Neural cell (in vitro differentiated cells): ENCODE results near the gene FETUB. TPM values are rescaled to one million over a fixed set of nuclear protein-coding genes. Genes with fewer than 3 reads are reported as not detected.

Experiments used
- H2AFZ ChIP-seq: fragments of 200-600, 300-800 bp; sonication (generic), shearing (Covaris generic); 2 replicates; pipeline ENCODE4 v1.6.0; 2014; ENCODE audit warnings: low read depth, mild to moderate bottlenecking, antibody characterized with exemption, low read length, moderate library complexity
- H3F3A ChIP-seq: fragments of 200-600 bp; shearing (Covaris generic); 2 replicates; pipeline ENCODE4 v1.6.1; 2016; ENCODE audit warnings: mild to moderate bottlenecking, moderate library complexity, mixed read lengths, antibody characterized with exemption, low read length; ENCODE audit not compliant: insufficient read depth, poor library complexity, severe bottlenecking
- H3K27ac ChIP-seq: fragments of 200-600, 300-800 bp; sonication (generic), shearing (Covaris generic); 2 replicates; pipeline ENCODE4 v1.5.1; 2014; ENCODE audit warnings: mild to moderate bottlenecking, low read length, moderate library complexity
- H3K27me3 ChIP-seq: fragments of 300-800, 200-600 bp; sonication (generic), shearing (Covaris generic); 2 replicates; pipeline ENCODE4 v1.6.0; 2014; ENCODE audit warnings: mild to moderate bottlenecking, low read depth, low read length, moderate library complexity; ENCODE audit not compliant: insufficient read depth
- H3K36me3 ChIP-seq: fragments of 300-800, 200-600 bp; sonication (generic), shearing (Covaris generic); 2 replicates; pipeline ENCODE4 v1.5.1; 2014; ENCODE audit warnings: mild to moderate bottlenecking, antibody characterized with exemption, low read length, moderate library complexity; ENCODE audit not compliant: insufficient read depth
- H3K4me2 ChIP-seq: fragments of 300-800, 200-600 bp; sonication (generic), shearing (Covaris generic); 2 replicates; pipeline ENCODE4 v1.6.0; 2014; ENCODE audit warnings: mild to moderate bottlenecking, low read length
- H3K4me3 ChIP-seq: fragments of 300-800, 200-600 bp; sonication (generic), shearing (Covaris generic); 2 replicates; pipeline ENCODE4 v1.5.1; 2014; ENCODE audit warnings: mild to moderate bottlenecking, low read length, moderate library complexity
- H3K79me2 ChIP-seq: fragments of 200-600 bp; shearing (Covaris generic); replicated peaks from 2 replicates; pipeline ENCODE4 v1.6.0; 2014; ENCODE audit warnings: mild to moderate bottlenecking, low read length, moderate library complexity; ENCODE audit not compliant: insufficient read depth
- H3K9ac ChIP-seq: fragments of 300-800, 200-600 bp; sonication (generic), shearing (Covaris generic); 2 replicates; pipeline ENCODE4 v1.6.1; 2016; ENCODE audit warnings: mild to moderate bottlenecking, low read length, mixed read lengths
- H3K9me2 ChIP-seq: fragments of 200-600 bp; shearing (Covaris generic); 2 replicates; pipeline ENCODE4 v1.6.1; 2016; ENCODE audit warnings: mild to moderate bottlenecking, low read length, mixed read lengths; ENCODE audit not compliant: insufficient read depth
- H3K9me3 ChIP-seq: fragments of 200-600, 300-800 bp; sonication (generic), shearing (Covaris generic); 2 replicates; pipeline ENCODE4 v1.6.1; 2016; ENCODE audit warnings: mild to moderate bottlenecking, mixed run types, low read length, moderate library complexity, mixed read lengths
- H4K20me1 ChIP-seq: fragments of 200-600 bp; shearing (Covaris generic); 2 replicates; pipeline ENCODE4 v1.6.1; 2016; ENCODE audit warnings: mild to moderate bottlenecking, mixed run types; ENCODE audit not compliant: insufficient read depth
- CTCF ChIP-seq: fragments of 450-650 bp; IDR thresholded peaks from 2 replicates; pipeline ENCODE4 v1.5.1; 2014; ENCODE audit warnings: antibody characterized with exemption, mild to moderate bottlenecking, moderate library complexity; ENCODE audit not compliant: poor library complexity, severe bottlenecking
- EP300 ChIP-seq: fragments of 450-650 bp; conservative IDR thresholded peaks from 2 replicates; pipeline ENCODE4 v1.6.1; 2014; ENCODE audit warnings: antibody characterized with exemption, mild to moderate bottlenecking, moderate library complexity; ENCODE audit not compliant: poor library complexity, severe bottlenecking
- EZH2 ChIP-seq: fragments of 200-600, 300-800 bp; shearing (Covaris generic), sonication (generic); IDR thresholded peaks from 2 replicates; pipeline ENCODE4 v1.6.1; 2014; ENCODE audit warnings: antibody characterized with exemption, low read length, borderline replicate concordance, mild to moderate bottlenecking; ENCODE audit not compliant: insufficient read depth, poor library complexity, severe bottlenecking
- MXI1 ChIP-seq: fragments of 450-650 bp; conservative IDR thresholded peaks from 2 replicates; pipeline ENCODE4 v1.6.1; 2014; ENCODE audit warnings: antibody characterized with exemption, mild to moderate bottlenecking; ENCODE audit not compliant: poor library complexity, severe bottlenecking
- POLR2AphosphoS5 ChIP-seq: IDR thresholded peaks from 2 replicates; pipeline ENCODE4 v1.6.1; 2012
- RAD21 ChIP-seq: fragments of 450-650 bp; conservative IDR thresholded peaks from 2 replicates; pipeline ENCODE4 v1.6.1; 2014; ENCODE audit warnings: antibody characterized with exemption, mild to moderate bottlenecking, moderate library complexity
- REST ChIP-seq: IDR thresholded peaks from 2 replicates; pipeline ENCODE4 v1.6.1; 2012; ENCODE audit warnings: borderline replicate concordance
- SMC3 ChIP-seq: fragments of 450-650 bp; conservative IDR thresholded peaks from 2 replicates; pipeline ENCODE4 v1.6.1; 2014; ENCODE audit warnings: antibody characterized with exemption, mild to moderate bottlenecking, moderate library complexity; ENCODE audit not compliant: poor library complexity
- TAF1 ChIP-seq: IDR thresholded peaks from 2 replicates; pipeline ENCODE4 v1.6.1; 2012; ENCODE audit warnings: low read depth
- polyA plus RNA-seq: library from polyadenylated mRNA; depleted of rRNA; stranded (reverse); fragments of >200 nt; gene quantifications from 2 replicates; pipeline ENCODE4 v1.2.3, GENCODE V29; 2014

Gene FETUB
- polyA plus RNA-seq, 1 donor from 2014 or later, result not detected

GRCh38 chr3:186613637-186614265, 26.4 kb upstream of the FETUB start:
- Histone ChIP-seq H3K27ac (no peak overlapping the region), H3K36me3 (no peaks in the 10 kb centered on the region), H2AFZ (no peak overlapping the region), H3K79me2 (no peaks in the 10 kb centered on the region), H3K4me3 (no peak overlapping the region), H3K27me3 (no peaks in the 10 kb centered on the region), H4K20me1 (no peaks in the 10 kb centered on the region), H3K9me2 (no peaks in the 10 kb centered on the region), H3K4me2 (no peak overlapping the region), H3K9me3 (no peaks in the 10 kb centered on the region), H3F3A (peaks cover 4% of the 10 kb centered on the region), H3K9ac (no peak overlapping the region)
- no peak for TF ChIP-seq RAD21
- no peak for TF ChIP-seq EP300
- no peak for TF ChIP-seq REST
- TF ChIP-seq CTCF, result no peak
- no peak for TF ChIP-seq SMC3
- no peak for TF ChIP-seq EZH2
- TF ChIP-seq TAF1, result no peak

DNA sequence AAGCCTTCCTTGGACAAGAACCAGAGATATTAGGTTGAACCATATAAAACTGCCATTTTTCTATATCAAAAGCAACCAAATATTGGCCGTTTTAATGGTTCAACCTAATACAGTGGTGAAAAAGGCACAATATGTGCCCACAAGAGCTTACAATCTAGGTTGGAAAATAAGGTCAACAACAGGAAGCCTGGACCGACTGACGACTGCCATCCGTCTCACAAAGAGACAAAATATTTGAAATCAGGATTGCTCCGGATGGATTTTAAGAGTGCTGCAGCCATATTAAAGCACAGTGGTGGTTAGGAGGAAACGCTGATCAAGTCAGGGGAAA, 26.0 kb upstream of the FETUB start:
- H3K27me3 ChIP-seq, result no peaks in the 10 kb centered on the region
- H3K36me3 ChIP-seq, result no peaks in the 10 kb centered on the region
- H2AFZ ChIP-seq, result peak overlapping the region; percentile 62
- no peak overlapping the region for H3K4me2 ChIP-seq
- H3K4me3 ChIP-seq, result no peak overlapping the region
- no peaks in the 10 kb centered on the region for H3K9me2 ChIP-seq
- no peaks in the 10 kb centered on the region for H3K9me3 ChIP-seq
- H3F3A ChIP-seq, result peaks cover 4% of the 10 kb centered on the region
- peak overlapping the region; percentile 57 for H3K27ac ChIP-seq
- H3K79me2 ChIP-seq, result no peaks in the 10 kb centered on the region
- TF ChIP-seq REST (no peak), RAD21 (no peak), MXI1 (no peak), EP300 (no peak), POLR2AphosphoS5 (no peak), EZH2 (no peak), SMC3 (no peak), TAF1 (no peak), CTCF (no peak)
- peak overlapping the region; percentile 38 for H3K9ac ChIP-seq
- H4K20me1 ChIP-seq, result no peaks in the 10 kb centered on the region
